C4-2B (cell line): ENCODE measurements around the gene CLPTM1.

Experiments
- H3K27ac ChIP-seq: fragments of 450-650 bp; 2 replicates; pipeline ENCODE4 v1.5.1; 2017
- ZFX ChIP-seq: fragments of 450-650 bp; IDR thresholded peaks from 2 replicates; pipeline ENCODE4 v1.6.1; 2017
- TF ChIP-seq, protein P1 (sequence below): fragments of 450-650 bp; conservative IDR thresholded peaks from 2 replicates; pipeline ENCODE4 v1.5.1; 2017; ENCODE audit warnings: mild to moderate bottlenecking

Gene CLPTM1

DNA sequence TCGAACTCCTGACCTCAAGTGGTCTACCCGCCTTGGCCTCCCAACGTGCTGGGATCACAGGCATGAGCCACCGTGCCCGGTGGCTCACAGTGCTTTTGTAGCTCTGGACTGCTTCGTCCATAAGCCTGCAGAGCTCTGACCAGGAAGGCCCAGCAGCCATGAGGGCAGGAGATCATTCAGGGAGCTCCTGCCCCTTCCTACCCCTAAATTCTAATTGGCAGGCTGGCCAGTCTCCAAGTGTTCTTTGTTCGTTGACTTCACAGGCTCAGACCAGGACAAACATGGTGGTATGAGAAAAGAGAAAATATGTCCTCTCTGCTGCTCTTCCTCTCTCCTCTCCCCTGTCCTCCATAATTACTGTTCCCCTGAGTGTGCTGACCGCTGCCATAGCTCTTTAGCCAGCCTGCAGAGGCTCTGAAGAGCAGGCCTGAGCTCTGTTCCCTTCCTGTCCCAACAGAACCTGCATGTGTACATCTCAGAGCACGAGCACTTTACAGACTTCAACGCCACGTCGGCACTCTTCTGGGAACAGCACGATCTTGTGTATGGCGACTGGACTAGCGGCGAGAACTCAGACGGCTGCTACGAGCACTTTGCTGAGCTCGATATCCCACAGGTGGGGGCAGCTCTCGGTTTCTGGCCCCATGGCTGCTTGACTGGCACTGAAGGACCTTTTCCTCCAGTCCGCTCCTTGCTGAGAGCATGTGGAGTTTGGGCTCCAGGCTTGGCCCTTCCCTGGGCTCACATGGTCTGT, 19.0 kb downstream of the CLPTM1 start:
- H3K27ac ChIP-seq = no peak overlapping the region
- TF ChIP-seq, protein P1, sequence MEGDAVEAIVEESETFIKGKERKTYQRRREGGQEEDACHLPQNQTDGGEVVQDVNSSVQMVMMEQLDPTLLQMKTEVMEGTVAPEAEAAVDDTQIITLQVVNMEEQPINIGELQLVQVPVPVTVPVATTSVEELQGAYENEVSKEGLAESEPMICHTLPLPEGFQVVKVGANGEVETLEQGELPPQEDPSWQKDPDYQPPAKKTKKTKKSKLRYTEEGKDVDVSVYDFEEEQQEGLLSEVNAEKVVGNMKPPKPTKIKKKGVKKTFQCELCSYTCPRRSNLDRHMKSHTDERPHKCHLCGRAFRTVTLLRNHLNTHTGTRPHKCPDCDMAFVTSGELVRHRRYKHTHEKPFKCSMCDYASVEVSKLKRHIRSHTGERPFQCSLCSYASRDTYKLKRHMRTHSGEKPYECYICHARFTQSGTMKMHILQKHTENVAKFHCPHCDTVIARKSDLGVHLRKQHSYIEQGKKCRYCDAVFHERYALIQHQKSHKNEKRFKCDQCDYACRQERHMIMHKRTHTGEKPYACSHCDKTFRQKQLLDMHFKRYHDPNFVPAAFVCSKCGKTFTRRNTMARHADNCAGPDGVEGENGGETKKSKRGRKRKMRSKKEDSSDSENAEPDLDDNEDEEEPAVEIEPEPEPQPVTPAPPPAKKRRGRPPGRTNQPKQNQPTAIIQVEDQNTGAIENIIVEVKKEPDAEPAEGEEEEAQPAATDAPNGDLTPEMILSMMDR = no peak
- no peak for TF ChIP-seq ZFX

DNA sequence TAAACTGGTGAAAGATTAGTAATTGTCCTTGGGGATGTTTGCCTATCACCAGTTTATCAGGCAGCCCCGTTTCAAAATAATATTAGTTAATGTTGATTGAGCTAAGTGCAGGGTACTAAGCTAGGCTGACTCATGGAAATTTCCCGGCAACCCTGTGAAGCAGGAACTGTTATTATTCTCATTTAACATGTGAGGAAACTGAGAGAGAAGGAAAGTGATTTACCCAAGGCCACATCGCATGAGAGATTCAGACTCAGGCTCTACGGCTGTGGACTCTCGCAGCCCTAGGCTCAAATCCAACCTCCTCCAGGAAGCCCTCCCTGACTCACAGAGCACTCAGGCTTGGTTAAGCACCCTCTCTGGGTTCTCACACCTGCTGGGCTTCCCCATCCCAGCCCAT, 19.7 kb downstream of the CLPTM1 start:
- no peak for TF ChIP-seq ZFX
- TF ChIP-seq, protein P1 = no peak
- H3K27ac ChIP-seq = no peak overlapping the region

DNA sequence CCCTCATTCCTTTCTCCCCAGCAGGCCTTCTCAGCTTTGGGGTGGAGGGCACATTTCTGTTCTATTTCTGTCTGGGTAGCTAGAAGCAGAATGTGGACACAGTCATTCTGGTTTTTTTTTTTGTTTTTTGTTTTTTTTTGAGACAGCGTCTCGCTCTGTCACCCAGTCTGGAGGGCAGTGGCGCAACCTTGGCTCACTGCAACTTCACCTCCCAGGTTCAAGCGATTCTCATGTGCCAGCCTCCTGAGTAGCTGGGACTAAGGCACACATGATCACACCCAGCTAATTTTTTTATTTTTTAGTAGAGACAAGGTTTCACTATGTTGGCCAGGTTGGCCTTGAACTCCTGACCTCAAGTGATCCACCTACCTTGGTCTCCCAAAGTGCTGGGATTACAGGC, 20.3 kb downstream of the CLPTM1 start:
- H3K27ac ChIP-seq = no peak overlapping the region
- no peak for TF ChIP-seq ZFX
- TF ChIP-seq, protein P1 = no peak

DNA sequence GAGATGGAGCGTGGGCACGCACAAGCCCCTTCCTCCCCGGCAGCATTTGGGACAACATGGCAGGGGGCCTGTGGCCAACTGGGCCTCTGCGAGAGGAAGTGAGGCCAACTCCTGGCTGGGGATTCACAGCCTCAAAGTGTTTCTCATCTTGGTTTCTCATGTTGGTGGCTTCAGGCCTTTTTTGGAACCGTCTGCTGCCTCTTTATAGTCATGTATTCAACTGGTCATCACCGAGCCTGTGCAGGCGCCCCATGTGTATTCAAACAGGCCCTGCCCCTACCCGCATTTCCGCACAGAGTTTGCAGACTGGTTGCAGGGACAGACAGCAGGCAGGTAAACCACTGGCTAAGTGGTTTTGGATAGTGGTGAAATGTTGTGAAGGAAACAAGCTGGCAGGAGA, 28.8 kb downstream of the CLPTM1 start:
- H3K27ac ChIP-seq = no peak overlapping the region
- TF ChIP-seq, protein P1 = no peak
- TF ChIP-seq ZFX = no peak

DNA sequence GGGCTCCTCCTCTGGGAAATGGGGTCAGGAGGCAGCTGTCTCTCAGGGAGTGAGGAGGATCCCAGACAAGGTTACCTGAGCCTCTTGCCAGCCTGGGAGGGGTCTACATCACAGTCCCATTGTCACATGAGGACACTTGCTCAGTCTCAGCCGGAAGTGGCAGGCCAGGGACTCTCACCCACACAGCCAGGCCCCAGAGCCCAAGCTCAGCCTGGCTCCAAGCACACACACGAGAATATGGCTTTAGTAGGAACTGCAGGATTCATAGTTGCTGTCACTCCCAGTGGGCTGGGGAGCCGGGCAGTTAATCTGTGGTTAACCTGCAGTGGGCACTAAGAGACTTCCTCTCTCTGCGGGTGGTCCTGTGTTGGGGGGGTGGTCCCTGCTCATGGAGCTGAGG, 30.3 kb downstream of the CLPTM1 start:
- no peak for TF ChIP-seq ZFX
- TF ChIP-seq, protein P1 = no peak
- no peak overlapping the region for H3K27ac ChIP-seq

DNA sequence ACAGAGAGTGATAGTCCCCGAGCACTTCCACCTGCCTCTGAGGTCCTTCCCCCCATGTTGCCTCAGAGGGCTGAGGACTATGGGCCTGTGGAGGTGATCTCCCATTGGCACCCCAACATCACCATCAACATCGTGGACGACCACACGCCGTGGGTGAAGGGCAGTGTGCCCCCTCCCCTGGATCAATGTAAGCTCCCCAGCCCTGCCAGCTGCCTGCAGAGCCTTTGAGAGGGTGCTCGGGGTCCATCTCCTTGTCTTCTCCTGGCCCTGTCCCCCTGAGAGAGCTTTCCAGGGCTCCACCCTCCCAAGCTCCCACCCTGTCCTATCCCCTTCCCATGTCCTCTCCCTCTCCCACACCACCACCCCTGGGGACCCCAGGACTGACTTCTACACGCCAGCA, 31.2 kb downstream of the CLPTM1 start:
- H3K27ac ChIP-seq = no peak overlapping the region
- no peak for TF ChIP-seq ZFX
- TF ChIP-seq, protein P1 = no peak

DNA sequence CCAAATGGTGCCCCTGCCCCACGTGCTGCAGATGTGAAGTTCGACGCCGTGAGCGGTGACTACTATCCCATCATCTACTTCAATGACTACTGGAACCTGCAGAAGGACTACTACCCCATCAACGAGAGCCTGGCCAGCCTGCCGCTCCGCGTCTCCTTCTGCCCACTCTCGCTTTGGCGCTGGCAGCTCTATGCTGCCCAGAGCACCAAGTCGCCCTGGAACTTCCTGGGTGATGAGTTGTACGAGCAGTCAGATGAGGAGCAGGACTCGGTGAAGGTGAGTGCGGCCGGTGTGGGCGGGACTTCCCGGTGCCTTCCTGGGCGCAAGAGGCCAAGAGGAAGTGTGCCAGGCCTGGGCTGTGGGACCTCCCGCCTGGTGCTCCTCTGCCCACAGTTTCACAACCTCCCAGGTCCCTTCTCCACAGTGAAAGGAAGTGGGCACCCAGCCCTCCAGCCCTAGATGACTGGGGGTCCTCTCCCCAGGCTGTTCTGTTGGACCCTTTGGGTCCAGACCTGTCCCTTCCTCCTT, 32.0 kb downstream of the CLPTM1 start:
- TF ChIP-seq, protein P1 = no peak
- TF ChIP-seq ZFX = no peak
- no peak overlapping the region for H3K27ac ChIP-seq
